ENCODE results near the gene AP4S1.
A peak's percentile ranks its signal among the peaks of the same experiment; 100 is the strongest.
"Not testable (repeated sequence)": the region's sequence is repeated elsewhere in the genome, so short reads cannot be mapped to it uniquely, and the experiment has no call there.

The AP4S1 gene

GRCh38 chr14:31047503-31047902 lies 22.1 kb downstream of the AP4S1 start:
- no peaks in the 10 kb centered on the region for H3K9me3 ChIP-seq (ENCODE audit: control insufficient read depth, low read depth, low read length)
- H3K4me1 ChIP-seq (ENCODE audit: control insufficient read depth, low read depth, low read length), result peaks cover 3% of the 10 kb centered on the region
- H3K9ac ChIP-seq (ENCODE audit: low read length), result no peak overlapping the region
- H3K36me3 ChIP-seq (ENCODE audit: control insufficient read depth, low read depth, low read length), result no peaks in the 10 kb centered on the region
- H3K27me3 ChIP-seq (ENCODE audit: control insufficient read depth, insufficient read depth, low read length), result no peaks in the 10 kb centered on the region
- H3K4me3 ChIP-seq (ENCODE audit: low read length), result no peak overlapping the region
- no peak overlapping the region for H3K27ac ChIP-seq (ENCODE audit: low read length)

- Histone ChIP-seq H3K4me3 (ENCODE audit: low read length) (no peak overlapping the region), H3K9ac (ENCODE audit: low read length) (no peak overlapping the region), H3K27ac (ENCODE audit: low read length) (no peak overlapping the region), H3K36me3 (ENCODE audit: control insufficient read depth, low read depth, low read length) (no peaks in the 10 kb centered on the region), H3K4me1 (ENCODE audit: control insufficient read depth, low read depth, low read length) (no peaks in the 10 kb centered on the region), H3K27me3 (ENCODE audit: control insufficient read depth, insufficient read depth, low read length) (no peaks in the 10 kb centered on the region), H3K9me3 (ENCODE audit: control insufficient read depth, low read depth, low read length) (no peaks in the 10 kb centered on the region)
Measured at GRCh38 chr14:31051023-31051422, 25.6 kb downstream of the AP4S1 start.

- no peak overlapping the region for H3K27ac ChIP-seq (ENCODE audit: low read length)
- no peak overlapping the region for H3K4me3 ChIP-seq (ENCODE audit: low read length)
- no peaks in the 10 kb centered on the region for H3K36me3 ChIP-seq (ENCODE audit: control insufficient read depth, low read depth, low read length)
- H3K27me3 ChIP-seq (ENCODE audit: control insufficient read depth, insufficient read depth, low read length), result no peaks in the 10 kb centered on the region
- no peak overlapping the region for H3K9ac ChIP-seq (ENCODE audit: low read length)
- H3K4me1 ChIP-seq (ENCODE audit: control insufficient read depth, low read depth, low read length), result no peaks in the 10 kb centered on the region
- H3K9me3 ChIP-seq (ENCODE audit: control insufficient read depth, low read depth, low read length), result no peaks in the 10 kb centered on the region
Measured at GRCh38 chr14:31051511-31051910, 26.1 kb downstream of the AP4S1 start.

GRCh38 chr14:31052905-31053586 lies 27.6 kb downstream of the AP4S1 start:
- not testable (repeated sequence) for H3K36me3 ChIP-seq (ENCODE audit: control insufficient read depth, low read depth, low read length); H3K4me1 ChIP-seq (ENCODE audit: control insufficient read depth, low read depth, low read length); H3K9me3 ChIP-seq (ENCODE audit: control insufficient read depth, low read depth, low read length); H3K9ac ChIP-seq (ENCODE audit: low read length); H3K4me3 ChIP-seq (ENCODE audit: low read length); H3K27ac ChIP-seq (ENCODE audit: low read length); H3K27me3 ChIP-seq (ENCODE audit: control insufficient read depth, insufficient read depth, low read length)

GRCh38 chr14:31057035-31057434 lies 31.6 kb downstream of the AP4S1 start:
- H3K27me3 ChIP-seq (ENCODE audit: control insufficient read depth, insufficient read depth, low read length), result no peaks in the 10 kb centered on the region
- no peak overlapping the region for H3K27ac ChIP-seq (ENCODE audit: low read length)
- H3K4me1 ChIP-seq (ENCODE audit: control insufficient read depth, low read depth, low read length), result peaks cover 15% of the 10 kb centered on the region
- no peak overlapping the region for H3K4me3 ChIP-seq (ENCODE audit: low read length)
- H3K9ac ChIP-seq (ENCODE audit: low read length), result no peak overlapping the region
- no peaks in the 10 kb centered on the region for H3K36me3 ChIP-seq (ENCODE audit: control insufficient read depth, low read depth, low read length)
- H3K9me3 ChIP-seq (ENCODE audit: control insufficient read depth, low read depth, low read length), result no peaks in the 10 kb centered on the region

GRCh38 chr14:31057701-31058364 lies 32.4 kb downstream of the AP4S1 start:
- no peaks in the 10 kb centered on the region for H3K36me3 ChIP-seq (ENCODE audit: control insufficient read depth, low read depth, low read length)
- H3K4me3 ChIP-seq (ENCODE audit: low read length), result no peak overlapping the region
- no peaks in the 10 kb centered on the region for H3K27me3 ChIP-seq (ENCODE audit: control insufficient read depth, insufficient read depth, low read length)
- no peak overlapping the region for H3K27ac ChIP-seq (ENCODE audit: low read length)
- H3K9me3 ChIP-seq (ENCODE audit: control insufficient read depth, low read depth, low read length), result no peaks in the 10 kb centered on the region
- peaks cover 15% of the 10 kb centered on the region for H3K4me1 ChIP-seq (ENCODE audit: control insufficient read depth, low read depth, low read length)
- H3K9ac ChIP-seq (ENCODE audit: low read length), result no peak overlapping the region

- H3K4me1 ChIP-seq (ENCODE audit: control insufficient read depth, low read depth, low read length), result peaks cover 15% of the 10 kb centered on the region
- H3K9me3 ChIP-seq (ENCODE audit: control insufficient read depth, low read depth, low read length), result no peaks in the 10 kb centered on the region
- no peaks in the 10 kb centered on the region for H3K36me3 ChIP-seq (ENCODE audit: control insufficient read depth, low read depth, low read length)
- H3K4me3 ChIP-seq (ENCODE audit: low read length), result peak overlapping the region; percentile 9
- H3K27me3 ChIP-seq (ENCODE audit: control insufficient read depth, insufficient read depth, low read length), result no peaks in the 10 kb centered on the region
- peak overlapping the region; percentile 7 for H3K9ac ChIP-seq (ENCODE audit: low read length)
- H3K27ac ChIP-seq (ENCODE audit: low read length), result peak overlapping the region; percentile 13
Measured at GRCh38 chr14:31059152-31059924, 33.9 kb downstream of the AP4S1 start.

- no peak overlapping the region for H3K27ac ChIP-seq (ENCODE audit: low read length)
- no peaks in the 10 kb centered on the region for H3K9me3 ChIP-seq (ENCODE audit: control insufficient read depth, low read depth, low read length)
- no peak overlapping the region for H3K4me3 ChIP-seq (ENCODE audit: low read length)
- H3K9ac ChIP-seq (ENCODE audit: low read length), result no peak overlapping the region
- H3K27me3 ChIP-seq (ENCODE audit: control insufficient read depth, insufficient read depth, low read length), result no peaks in the 10 kb centered on the region
- peaks cover 15% of the 10 kb centered on the region for H3K4me1 ChIP-seq (ENCODE audit: control insufficient read depth, low read depth, low read length)
- no peaks in the 10 kb centered on the region for H3K36me3 ChIP-seq (ENCODE audit: control insufficient read depth, low read depth, low read length)
Measured at GRCh38 chr14:31060253-31060875, 34.9 kb downstream of the AP4S1 start.

GRCh38 chr14:31062908-31063307 lies 37.5 kb downstream of the AP4S1 start:
- not testable (repeated sequence) for H3K36me3 ChIP-seq (ENCODE audit: control insufficient read depth, low read depth, low read length); H3K4me3 ChIP-seq (ENCODE audit: low read length); H3K9me3 ChIP-seq (ENCODE audit: control insufficient read depth, low read depth, low read length); H3K27me3 ChIP-seq (ENCODE audit: control insufficient read depth, insufficient read depth, low read length); H3K27ac ChIP-seq (ENCODE audit: low read length); H3K9ac ChIP-seq (ENCODE audit: low read length)
- peaks cover 15% of the 10 kb centered on the region for H3K4me1 ChIP-seq (ENCODE audit: control insufficient read depth, low read depth, low read length)

- no peak overlapping the region for H3K27ac ChIP-seq (ENCODE audit: low read length)
- no peaks in the 10 kb centered on the region for H3K36me3 ChIP-seq (ENCODE audit: control insufficient read depth, low read depth, low read length)
- no peaks in the 10 kb centered on the region for H3K9me3 ChIP-seq (ENCODE audit: control insufficient read depth, low read depth, low read length)
Measured at GRCh38 chr14:31068235-31068634, 42.8 kb downstream of the AP4S1 start.

GRCh38 chr14:31069343-31069742 lies 43.9 kb downstream of the AP4S1 start:
- no peak overlapping the region for H3K27ac ChIP-seq (ENCODE audit: low read length)
- no peaks in the 10 kb centered on the region for H3K9me3 ChIP-seq (ENCODE audit: control insufficient read depth, low read depth, low read length)
- H3K4me1 ChIP-seq (ENCODE audit: control insufficient read depth, low read depth, low read length), result no peaks in the 10 kb centered on the region
- H3K9ac ChIP-seq (ENCODE audit: low read length), result no peak overlapping the region
- no peaks in the 10 kb centered on the region for H3K36me3 ChIP-seq (ENCODE audit: control insufficient read depth, low read depth, low read length)
- no peak overlapping the region for H3K4me3 ChIP-seq (ENCODE audit: low read length)
- no peaks in the 10 kb centered on the region for H3K27me3 ChIP-seq (ENCODE audit: control insufficient read depth, insufficient read depth, low read length)

More at GRCh38 chr14:31068235-31068634, 42.8 kb downstream of the AP4S1 start:
- Histone ChIP-seq H3K4me1 (ENCODE audit: control insufficient read depth, low read depth, low read length) (no peaks in the 10 kb centered on the region), H3K9ac (ENCODE audit: low read length) (no peak overlapping the region), H3K27me3 (ENCODE audit: control insufficient read depth, insufficient read depth, low read length) (no peaks in the 10 kb centered on the region), H3K4me3 (ENCODE audit: low read length) (no peak overlapping the region)
